ENCODE measurements around the gene RNU1-2. TPM values are rescaled to one million over a fixed set of nuclear protein-coding genes. Genes with fewer than 3 reads are reported as not detected.
"Not testable (repeated sequence)": the region's sequence is repeated elsewhere in the genome, so short reads cannot be mapped to it uniquely, and the experiment has no call there.

The RNU1-2 gene
- total RNA-seq, 1 experiment from 2014 or later: 2,051 TPM

- no peak overlapping the region for H3K27ac Mint-ChIP-seq
- no CpG with 5 or more reads among the region's 19 CpGs for WGBS (ENCODE audit: extremely low coverage, insufficient read length, low lambda C conversion rate)
- Histone ChIP-seq H2AFZ (ENCODE audit: low read length) (no peak overlapping the region), H2BK5ac (ENCODE audit: insufficient read length, low read length) (no peak overlapping the region), H3K79me1 (ENCODE audit: insufficient read depth, low read depth, low read length, poor library complexity, severe bottlenecking) (no peaks in the 10 kb centered on the region), H3K23ac (ENCODE audit: insufficient read length, low read depth, low read length) (no peak overlapping the region), H2BK12ac (ENCODE audit: insufficient read length, low read depth, low read length) (no peak overlapping the region), H3K4me1 (ENCODE audit: insufficient read depth, low read length) (no peaks in the 10 kb centered on the region), H2BK20ac (ENCODE audit: low read depth, low read length, poor library complexity, severe bottlenecking) (no peak overlapping the region), H3K4ac (ENCODE audit: low read depth, low read length) (no peak overlapping the region), H2BK15ac (ENCODE audit: low read depth, low read length) (no peak overlapping the region), H3K9me3 (ENCODE audit: control insufficient read depth, low read depth, low read length) (no peaks in the 10 kb centered on the region), H3K27me3 (ENCODE audit: insufficient read depth, low read length) (peaks cover 3% of the 10 kb centered on the region; the same call in 1 of the 2 replicates), H3K9ac (ENCODE audit: extremely low read depth, insufficient read length, low read length) (no peak overlapping the region), H3K4me2 (ENCODE audit: insufficient read depth, insufficient read length, low read length) (no peak overlapping the region), H3K18ac (ENCODE audit: insufficient read length, low read depth, low read length) (no peak overlapping the region), H4K91ac (ENCODE audit: insufficient read length, low read depth, low read length) (no peak overlapping the region), H4K20me1 (ENCODE audit: control insufficient read depth, insufficient read depth, insufficient read length) (no peaks in the 10 kb centered on the region), H3K27ac (ENCODE audit: insufficient read length, low read depth, low read length) (no peak overlapping the region), H3K56ac (ENCODE audit: insufficient read length, low read depth, low read length) (no peak overlapping the region), H4K8ac (replicated peaks; ENCODE audit: insufficient read length, low read depth, low read length) (no peak overlapping the region), H3K79me2 (ENCODE audit: insufficient read depth, low read length) (no peaks in the 10 kb centered on the region), H4K5ac (ENCODE audit: insufficient read length, low read depth, low read length) (no peak overlapping the region), H3K14ac (ENCODE audit: insufficient read depth, low read length) (no peak overlapping the region), H3T11ph (ENCODE audit: low read length) (no peak overlapping the region), H2AK5ac (ENCODE audit: insufficient read length, low read length) (no peak overlapping the region), H3K23me2 (ENCODE audit: insufficient read length, low read depth, low read length, poor library complexity, severe bottlenecking) (no peaks in the 10 kb centered on the region), H2BK120ac (ENCODE audit: low read depth, low read length, poor library complexity, severe bottlenecking) (no peak overlapping the region)
- DNase-seq: no peak
- H3K36me3 Mint-ChIP-seq (ENCODE audit: insufficient read depth in 1 of 3, low read depth in 3 of 3): peaks cover 21 to 39% (median 30%) of the 10 kb centered on the region in 3 experiments
- TF ChIP-seq CTCF (conservative IDR thresholded peaks at IDR 0.05): no peak
- peaks cover 2 to 4% of the 10 kb centered on the region in 2 experiments; a peak in 1 of 4 replicates for H3K4me1 Mint-ChIP-seq
- no peaks in the 10 kb centered on the region for H3K27me3 Mint-ChIP-seq (ENCODE audit: low read depth)
- H3K9me3 Mint-ChIP-seq: no peaks in the 10 kb centered on the region
- no peak overlapping the region for H3K4me3 Mint-ChIP-seq
Observed at GRCh38 chr1:16944038-16944437, 48.3 kb downstream of the RNU1-2 start.

- not testable (repeated sequence) for H3K23me2 ChIP-seq (ENCODE audit: insufficient read length, low read depth, low read length, poor library complexity, severe bottlenecking); H3T11ph ChIP-seq (ENCODE audit: low read length); H4K20me1 ChIP-seq (ENCODE audit: control insufficient read depth, insufficient read depth, insufficient read length); H2BK12ac ChIP-seq (ENCODE audit: insufficient read length, low read depth, low read length); H3K27me3 ChIP-seq (ENCODE audit: insufficient read depth, low read length); H3K9ac ChIP-seq (ENCODE audit: extremely low read depth, insufficient read length, low read length); H3K9me3 ChIP-seq (ENCODE audit: control insufficient read depth, low read depth, low read length); H2AFZ ChIP-seq (ENCODE audit: low read length); H3K4me2 ChIP-seq (ENCODE audit: insufficient read depth, insufficient read length, low read length); H3K9me3 Mint-ChIP-seq; H4K91ac ChIP-seq (ENCODE audit: insufficient read length, low read depth, low read length); H3K27ac Mint-ChIP-seq; H2BK5ac ChIP-seq (ENCODE audit: insufficient read length, low read length); H3K4me1 ChIP-seq (ENCODE audit: insufficient read depth, low read length); H3K27ac ChIP-seq (ENCODE audit: insufficient read length, low read depth, low read length); DNase-seq; H3K79me1 ChIP-seq (ENCODE audit: insufficient read depth, low read depth, low read length, poor library complexity, severe bottlenecking); H4K5ac ChIP-seq (ENCODE audit: insufficient read length, low read depth, low read length); H4K8ac ChIP-seq (replicated peaks; ENCODE audit: insufficient read length, low read depth, low read length); H3K27me3 Mint-ChIP-seq (ENCODE audit: low read depth); H2BK15ac ChIP-seq (ENCODE audit: low read depth, low read length); H3K23ac ChIP-seq (ENCODE audit: insufficient read length, low read depth, low read length); H2AK5ac ChIP-seq (ENCODE audit: insufficient read length, low read length); H3K4me1 Mint-ChIP-seq; H3K4me3 Mint-ChIP-seq; H3K4ac ChIP-seq (ENCODE audit: low read depth, low read length); H2BK20ac ChIP-seq (ENCODE audit: low read depth, low read length, poor library complexity, severe bottlenecking); H3K79me2 ChIP-seq (ENCODE audit: insufficient read depth, low read length); H3K14ac ChIP-seq (ENCODE audit: insufficient read depth, low read length); H3K18ac ChIP-seq (ENCODE audit: insufficient read length, low read depth, low read length); H2BK120ac ChIP-seq (ENCODE audit: low read depth, low read length, poor library complexity, severe bottlenecking); H3K56ac ChIP-seq (ENCODE audit: insufficient read length, low read depth, low read length)
- WGBS (ENCODE audit: extremely low coverage, insufficient read length, low lambda C conversion rate): no CpG with 5 or more reads among the region's 9 CpGs
- peaks cover 20 to 45% (median 30%) of the 10 kb centered on the region in 3 experiments for H3K36me3 Mint-ChIP-seq (ENCODE audit: insufficient read depth in 1 of 3, low read depth in 3 of 3)
Observed at GRCh38 chr1:16945512-16945911, 49.7 kb downstream of the RNU1-2 start.
